Right forelimb (tissue), 1 donor: ENCODE data around the gene PTGS2.

Experiments
- DNase-seq: peaks from one replicate; pipeline ENCODE4 v3.0.0-alpha.2; 2018

Gene PTGS2

DNA sequence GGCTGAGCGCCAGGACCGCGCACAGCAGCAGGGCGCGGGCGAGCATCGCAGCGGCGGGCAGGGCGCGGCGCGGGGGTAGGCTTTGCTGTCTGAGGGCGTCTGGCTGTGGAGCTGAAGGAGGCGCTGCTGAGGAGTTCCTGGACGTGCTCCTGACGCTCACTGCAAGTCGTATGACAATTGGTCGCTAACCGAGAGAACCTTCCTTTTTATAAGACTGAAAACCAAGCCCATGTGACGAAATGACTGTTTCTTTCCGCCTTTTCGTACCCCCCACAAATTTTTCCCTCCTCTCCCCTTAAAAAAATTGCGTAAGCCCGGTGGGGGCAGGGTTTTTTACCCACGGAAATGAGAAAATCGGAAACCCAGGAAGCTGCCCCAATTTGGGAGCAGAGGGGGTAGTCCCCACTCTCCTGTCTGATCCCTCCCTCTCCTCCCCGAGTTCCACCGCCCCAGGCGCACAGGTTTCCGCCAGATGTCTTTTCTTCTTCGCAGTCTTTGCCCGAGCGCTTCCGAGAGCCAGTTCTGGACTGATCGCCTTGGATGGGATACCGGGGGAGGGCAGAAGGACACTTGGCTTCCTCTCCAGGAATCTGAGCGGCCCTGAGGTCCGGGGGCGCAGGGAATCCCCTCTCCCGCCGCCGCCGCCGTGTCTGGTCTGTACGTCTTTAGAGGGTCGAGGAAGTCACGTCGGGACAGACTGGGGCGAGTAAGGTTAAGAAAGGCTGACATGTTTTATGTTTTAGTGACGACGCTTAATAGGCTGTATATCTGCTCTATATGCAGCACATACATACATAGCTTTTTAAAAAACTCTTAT, at the start of gene PTGS2:
TSS of gene PTGS2 (minus strand) at position 179 of the 817 bp plus-strand sequence. CDS start at position 46, 133 bp downstream.
- peak; percentile 85 for DNase-seq

DNA sequence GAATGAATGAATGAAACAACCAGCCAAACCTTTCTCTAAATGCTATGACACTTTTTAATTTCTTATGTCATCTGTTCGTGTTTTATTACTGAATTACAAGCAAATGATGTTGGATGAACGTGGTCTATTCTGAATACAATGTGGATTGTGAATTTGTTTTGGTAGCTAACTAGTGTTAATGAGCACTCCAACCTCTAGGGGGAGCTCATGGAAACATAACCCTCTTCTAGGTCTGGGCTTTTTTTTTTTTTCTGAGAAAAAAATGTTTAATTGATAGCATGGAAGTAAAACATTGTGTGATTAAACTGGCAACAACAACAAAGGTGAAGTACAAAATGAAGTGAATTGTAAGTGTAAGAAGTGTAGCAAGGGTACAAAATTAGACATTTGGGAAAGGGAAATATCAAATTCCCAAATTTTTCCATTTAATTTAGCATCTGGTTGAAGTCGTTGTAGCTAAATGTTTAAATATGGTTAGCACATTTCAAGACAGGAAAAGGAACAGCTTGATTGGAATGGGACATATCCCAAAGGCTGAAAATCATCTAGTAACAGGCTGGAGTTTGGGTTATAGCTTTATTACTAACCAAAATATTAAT, 42.6 kb upstream of the PTGS2 start:
- no peak for DNase-seq

DNA sequence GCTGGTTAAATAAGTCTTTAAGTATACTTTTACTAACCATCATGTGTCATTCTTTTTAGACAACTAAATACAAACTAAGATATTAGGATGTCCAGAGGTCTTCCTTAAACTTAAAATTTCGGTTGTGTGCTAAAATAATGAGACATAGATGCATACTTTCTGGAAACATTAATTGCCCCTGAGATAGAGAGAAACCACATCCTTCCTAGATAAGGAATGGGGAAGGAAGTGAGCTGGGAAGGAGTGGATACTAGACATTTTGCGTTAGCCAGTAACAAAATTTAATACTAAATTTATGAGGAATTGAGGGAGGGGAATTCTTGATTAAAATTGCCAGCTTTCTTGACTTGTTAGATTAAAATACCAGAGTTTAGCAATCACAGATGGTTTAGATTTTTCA, 37.1 kb upstream of the PTGS2 start:
- DNase-seq, result no peak

DNA sequence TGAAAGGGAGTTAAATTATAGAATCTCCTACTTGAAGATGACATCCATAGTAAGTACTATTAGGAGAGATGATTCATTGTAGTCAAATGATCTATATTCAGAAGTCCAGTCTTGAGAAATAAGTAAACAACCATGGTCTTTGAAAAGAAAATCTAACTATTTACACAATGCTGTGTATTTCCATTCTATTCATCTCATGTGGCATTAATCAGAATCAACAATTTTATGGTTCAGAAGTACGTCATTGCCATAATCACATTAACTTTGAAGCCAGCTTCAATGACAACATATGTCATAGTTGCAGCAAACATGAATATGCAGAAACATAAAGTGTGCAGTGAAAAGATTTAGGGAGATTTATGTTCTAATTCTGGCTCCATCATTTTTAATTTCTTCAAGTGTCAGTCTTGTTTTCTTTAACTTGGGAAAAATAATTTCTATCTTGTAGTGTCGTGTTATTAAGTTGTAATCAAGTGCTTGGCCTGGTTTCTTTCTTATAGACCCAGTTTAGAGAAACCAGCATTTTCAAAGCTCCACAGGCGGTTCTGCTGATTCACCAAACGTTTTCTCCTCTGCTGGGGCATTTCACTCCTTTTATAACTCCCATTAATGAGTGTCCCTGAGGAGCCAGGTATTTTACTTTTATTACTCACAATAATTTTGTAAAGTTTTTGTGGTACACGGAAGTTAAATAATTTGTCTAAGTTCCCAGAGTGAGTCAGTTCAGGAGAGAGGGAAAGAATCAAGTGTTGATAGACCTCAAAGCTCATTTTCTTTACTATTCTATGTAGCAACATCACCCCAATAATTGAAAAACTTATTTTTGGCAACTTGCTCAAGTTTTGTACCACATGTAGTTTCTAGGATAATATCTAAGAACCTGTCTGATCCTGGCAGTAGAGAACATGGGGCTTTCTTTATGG, 35.9 kb upstream of the PTGS2 start:
- no peak for DNase-seq

DNA sequence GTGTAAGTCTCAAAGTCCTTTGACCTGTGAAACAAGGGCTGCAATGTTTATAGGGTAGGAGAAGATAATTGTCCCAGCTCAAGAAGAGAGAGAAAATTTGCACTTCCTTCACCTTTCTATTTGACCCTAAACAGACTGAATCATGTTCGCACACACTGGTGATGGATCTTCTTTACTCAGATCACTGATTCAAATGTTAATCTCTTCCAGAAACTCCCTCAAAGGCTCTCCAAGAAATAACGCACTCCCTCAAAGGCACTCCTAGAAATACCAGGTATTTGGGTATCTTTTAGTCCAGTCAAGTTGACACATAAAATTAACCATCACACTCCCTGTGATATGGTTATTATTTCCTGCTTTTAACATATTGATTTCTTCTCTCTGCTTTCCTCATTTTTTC, 30.5 kb upstream of the PTGS2 start:
- DNase-seq, result no peak

DNA sequence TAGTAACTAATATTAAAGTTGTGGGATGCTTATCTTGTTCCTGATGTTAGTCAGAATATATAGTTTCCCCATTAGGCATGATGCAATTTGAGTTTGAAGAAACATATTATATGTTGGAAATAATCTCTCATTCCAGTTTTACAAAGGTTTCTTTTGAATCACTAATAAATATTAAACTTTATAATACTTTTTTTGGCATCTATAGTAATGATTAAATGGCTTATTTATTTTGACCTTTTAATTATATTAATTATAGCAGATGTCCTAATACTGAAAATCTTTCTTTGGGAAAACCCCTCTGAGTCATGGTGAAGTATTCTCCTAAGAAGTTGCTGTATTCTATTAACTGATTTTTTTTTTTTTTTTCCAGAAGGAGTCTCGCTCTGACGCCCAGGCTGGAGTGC, 28.5 kb upstream of the PTGS2 start:
- DNase-seq, result no peak

DNA sequence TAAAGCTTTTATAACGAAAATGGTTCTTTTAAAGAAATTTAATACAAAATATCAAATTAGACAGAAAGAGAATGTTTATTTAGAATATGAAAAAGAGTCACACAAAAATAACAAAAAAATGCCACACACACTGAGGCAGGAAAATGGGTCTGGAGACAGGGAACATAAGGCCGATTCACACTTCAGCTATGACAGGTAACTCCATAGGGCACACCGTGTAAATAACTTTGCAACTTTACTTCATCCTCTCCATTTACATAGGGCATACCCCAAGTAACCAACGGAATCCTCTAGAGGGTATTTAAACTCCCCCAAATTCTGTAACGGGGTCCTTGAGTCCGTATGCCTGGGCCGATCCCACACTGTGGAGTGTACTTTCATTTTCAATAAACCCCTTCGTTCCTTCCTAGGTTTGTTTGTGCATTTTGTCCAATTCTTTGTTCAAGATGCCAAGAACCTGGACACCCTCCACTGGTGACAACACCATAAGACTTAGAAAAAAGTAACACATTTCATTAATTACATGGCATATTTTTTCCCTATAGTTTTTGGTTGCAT, 23.1 kb upstream of the PTGS2 start:
- no peak for DNase-seq

DNA sequence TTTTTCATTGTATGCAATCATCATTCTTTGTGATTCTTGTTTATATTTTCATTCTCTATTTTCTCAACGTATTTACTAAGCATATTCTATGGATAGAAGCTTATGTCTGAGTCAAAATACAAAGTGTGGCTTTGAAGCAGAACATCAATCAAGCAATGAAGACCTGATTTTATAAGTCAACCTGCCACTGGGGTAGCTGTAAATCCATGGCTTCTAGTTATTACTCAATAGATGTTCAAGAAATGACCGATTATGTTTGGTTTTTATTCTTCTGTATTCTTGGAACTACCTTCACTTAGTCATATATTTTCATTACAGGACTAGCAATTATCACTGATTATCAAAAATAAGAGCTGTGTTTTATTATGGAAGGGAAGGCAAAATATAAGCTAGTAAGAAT, 20.5 kb upstream of the PTGS2 start:
- no peak for DNase-seq

DNA sequence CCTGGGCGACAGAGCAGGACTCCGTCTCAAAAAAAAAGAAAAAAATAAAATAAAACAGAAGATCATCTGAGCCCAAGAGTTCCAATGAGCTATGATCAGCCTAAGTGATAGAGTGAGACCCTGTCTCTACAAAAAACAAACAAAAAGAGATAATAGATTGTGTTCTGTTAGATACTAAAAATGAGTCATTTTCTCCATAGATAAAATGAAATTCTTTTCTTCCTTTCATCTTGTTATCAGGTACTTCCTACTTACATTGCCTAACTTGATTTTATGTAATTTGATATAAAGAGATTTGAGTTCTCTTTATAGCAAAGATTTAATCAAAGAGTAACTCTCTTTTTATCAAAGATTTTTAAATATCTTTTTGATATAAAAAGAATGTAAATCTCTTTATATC, 19.3 kb upstream of the PTGS2 start:
- DNase-seq, result no peak

DNA sequence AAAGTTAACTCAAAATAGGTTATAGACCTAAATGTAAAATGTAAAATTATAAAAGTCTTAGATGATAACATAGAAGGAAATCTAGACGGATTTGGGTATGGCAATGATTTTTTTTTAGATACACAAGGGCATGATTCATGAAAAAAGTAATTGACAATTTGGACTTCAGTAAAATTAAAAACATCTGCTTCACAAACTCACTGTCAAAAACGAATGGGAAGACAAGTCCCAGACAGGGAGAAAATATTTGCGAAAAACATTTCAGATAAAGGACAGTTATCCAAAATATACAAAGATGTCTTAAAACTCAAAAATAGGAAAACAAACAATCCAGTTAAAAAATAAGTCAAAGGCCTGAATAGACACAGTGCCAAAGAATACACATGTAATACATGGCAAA, 9.7 kb upstream of the PTGS2 start:
- DNase-seq, result no peak

DNA sequence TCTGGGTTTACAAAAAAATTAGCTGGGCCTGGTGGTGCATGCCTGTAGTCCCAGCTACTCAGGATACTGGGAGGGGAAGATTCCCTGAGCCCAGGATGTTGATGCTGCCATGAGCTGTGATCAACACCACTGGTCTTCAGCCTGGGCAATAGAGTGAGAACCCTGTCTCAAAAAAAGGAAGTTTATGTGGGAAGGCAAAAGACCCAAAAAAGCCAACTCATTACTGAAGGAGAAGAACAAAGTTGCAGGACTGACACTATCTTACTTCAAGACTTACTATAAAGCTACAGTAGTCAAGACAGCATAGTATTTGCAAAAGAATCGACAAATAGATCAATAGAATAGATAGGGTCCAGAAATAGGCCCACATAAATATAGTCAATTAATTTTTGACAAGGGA, 9.2 kb upstream of the PTGS2 start:
- no peak for DNase-seq

DNA sequence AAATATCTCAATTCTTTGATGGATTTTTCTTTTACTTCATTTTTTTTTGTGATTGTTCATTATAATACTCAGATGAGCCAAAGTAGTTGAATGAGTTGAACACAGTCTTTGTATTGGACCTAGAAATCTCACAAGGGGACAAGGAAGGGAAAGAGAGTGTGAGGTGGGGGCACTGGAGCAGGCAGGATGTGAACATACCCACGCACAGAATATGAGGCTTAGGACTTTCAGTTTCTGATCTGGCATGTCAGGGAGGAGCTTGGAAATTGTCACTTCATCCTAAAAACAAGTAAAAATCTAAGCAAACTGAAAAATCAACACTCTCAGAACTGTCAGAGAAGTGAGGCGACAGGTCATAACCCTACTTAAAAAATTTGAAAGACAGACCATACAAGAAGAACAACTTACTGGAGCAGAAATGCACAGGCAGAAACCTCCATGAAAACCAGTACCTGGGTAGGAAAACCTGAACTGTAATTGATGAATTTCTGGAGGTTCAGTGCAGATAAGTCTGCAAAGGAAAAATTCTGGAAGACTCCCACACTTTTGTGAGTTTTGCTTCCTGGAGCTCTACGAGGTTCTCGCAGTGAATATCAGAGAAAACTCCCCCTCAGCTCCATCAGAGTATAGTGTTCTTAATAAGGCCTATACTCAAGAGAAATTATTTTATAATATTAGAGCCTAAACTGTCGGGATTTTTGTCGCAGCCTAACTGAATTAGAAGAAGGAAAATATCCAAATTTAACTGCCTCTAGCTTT, 3.6 kb upstream of the PTGS2 start:
- DNase-seq, result no peak

DNA sequence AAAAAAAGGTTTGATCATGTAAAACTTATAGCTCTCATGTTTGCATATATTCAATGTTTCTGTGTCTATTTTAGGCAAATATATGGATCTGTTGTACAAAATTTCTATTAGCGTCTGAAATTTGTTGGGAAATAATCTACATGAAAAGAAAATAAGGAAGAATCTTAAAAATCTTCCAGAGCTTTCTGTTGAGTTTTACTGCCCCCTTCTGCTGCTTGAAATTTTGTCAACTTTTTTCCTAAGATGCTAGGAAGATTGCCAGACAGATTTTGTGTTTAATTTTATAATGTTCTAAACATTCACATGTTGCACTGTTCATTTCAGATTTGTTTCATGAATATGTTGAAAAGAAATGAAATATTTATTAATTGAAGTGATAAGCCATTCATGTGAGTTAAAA, 2.5 kb upstream of the PTGS2 start:
- DNase-seq, result no peak

DNA sequence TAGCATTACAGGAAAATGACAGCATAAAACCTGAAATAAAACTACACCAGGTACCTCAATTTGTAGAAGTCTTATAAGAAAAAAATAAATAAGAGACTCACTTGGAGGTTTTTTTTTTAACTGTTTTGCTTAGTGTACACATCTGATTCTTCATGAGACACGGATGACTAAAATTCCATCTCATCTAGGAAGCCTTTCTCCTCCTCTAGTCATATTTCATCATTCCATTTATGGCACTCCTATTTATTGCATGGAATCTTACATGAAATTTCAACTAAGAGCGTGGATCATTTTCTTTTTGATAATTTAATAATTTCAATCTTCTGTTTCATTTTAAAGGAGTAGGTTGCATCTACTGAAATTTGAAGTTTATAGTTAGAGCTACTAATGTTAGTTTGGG, 1.6 kb upstream of the PTGS2 start:
- DNase-seq, result no peak

DNA sequence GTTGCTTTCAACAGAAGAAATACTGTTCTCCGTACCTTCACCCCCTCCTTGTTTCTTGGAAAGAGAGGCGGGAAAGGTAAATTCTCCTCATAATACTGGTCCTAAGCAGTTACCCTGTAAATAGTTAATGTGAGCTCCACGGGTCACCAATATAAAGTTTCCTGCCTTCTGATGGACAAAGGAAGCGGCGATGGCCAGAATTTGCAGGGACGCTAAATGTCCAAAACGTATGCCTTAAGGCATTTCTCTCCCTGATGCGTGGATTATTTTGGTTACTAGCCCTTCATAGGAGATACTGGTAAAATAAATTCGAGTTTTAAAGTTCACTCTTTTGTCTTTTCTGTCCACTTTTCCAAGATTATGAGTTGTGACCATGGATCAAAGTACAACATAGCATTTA, 898 bp upstream of the PTGS2 start:
- DNase-seq, result no peak

DNA sequence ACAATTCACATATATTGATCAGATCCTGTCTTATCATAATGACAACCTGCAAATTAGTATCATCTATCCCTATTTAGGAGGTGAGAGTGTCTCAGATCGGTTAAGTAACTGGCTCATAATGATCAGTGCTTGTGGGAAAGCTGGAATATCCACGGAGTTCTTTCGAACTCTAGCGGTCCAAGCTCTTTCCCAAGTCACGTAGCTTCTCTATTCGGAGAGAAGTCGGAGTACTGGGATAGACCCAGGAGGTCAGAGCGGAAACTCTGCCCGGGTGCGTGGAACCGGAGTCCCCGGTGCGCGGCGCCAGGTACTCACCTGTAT, 339 bp downstream of the PTGS2 start:
- DNase-seq, result no peak

DNA sequence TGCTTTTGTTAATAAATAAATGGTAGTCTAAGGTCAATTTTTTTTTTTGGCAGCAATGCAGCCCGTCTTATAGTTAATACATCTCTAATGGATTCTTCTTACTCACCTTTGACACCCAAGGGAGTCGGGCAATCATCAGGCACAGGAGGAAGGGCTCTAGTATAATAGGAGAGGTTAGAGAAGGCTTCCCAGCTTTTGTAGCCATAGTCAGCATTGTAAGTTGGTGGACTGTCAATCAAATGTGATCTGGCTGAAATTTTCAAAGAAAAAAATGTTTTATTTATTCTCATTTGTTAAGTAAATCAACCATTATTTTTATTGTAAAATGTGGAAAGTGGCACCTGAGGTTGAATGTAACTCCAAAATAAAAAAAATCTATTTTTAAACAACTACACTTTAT, 2.1 kb downstream of the PTGS2 start:
- DNase-seq, result no peak

DNA sequence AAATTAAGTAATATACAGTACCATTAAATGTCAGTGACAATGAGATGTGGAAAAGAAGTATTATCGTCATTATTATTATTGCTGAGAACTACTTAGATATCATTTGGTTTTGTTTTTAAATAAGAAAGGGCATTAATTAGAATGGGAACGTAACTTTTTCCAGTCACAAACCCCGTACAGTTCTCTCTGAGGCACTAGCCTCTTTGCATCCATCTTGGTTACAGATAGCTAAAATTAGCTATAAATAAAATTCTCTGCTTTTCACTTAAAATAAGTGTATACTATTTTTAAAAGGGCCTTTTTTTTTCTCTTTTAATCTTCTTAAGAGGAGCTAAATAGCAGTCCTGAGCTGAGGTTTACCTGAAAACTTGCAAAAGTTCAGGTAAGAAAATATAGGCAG, 7.6 kb downstream of the PTGS2 start:
- DNase-seq, result no peak

DNA sequence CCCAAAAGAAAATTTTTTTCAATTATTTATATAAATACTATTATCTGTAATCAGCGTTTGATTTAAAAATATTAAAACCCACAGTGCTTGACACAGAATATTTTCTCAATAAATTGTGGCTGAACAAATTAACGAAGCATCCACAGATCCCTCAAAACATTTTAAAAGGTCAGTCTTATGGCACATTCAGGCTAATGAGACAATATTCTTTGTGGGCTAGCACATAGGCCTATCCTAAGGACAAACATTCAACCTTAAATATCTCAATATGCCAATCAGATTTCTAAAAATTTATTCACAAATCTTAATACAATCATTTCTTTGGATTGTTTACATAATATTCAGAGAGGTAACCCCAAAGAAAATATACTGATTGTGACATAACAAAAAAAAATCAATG, 8.1 kb downstream of the PTGS2 start:
- DNase-seq, result no peak

DNA sequence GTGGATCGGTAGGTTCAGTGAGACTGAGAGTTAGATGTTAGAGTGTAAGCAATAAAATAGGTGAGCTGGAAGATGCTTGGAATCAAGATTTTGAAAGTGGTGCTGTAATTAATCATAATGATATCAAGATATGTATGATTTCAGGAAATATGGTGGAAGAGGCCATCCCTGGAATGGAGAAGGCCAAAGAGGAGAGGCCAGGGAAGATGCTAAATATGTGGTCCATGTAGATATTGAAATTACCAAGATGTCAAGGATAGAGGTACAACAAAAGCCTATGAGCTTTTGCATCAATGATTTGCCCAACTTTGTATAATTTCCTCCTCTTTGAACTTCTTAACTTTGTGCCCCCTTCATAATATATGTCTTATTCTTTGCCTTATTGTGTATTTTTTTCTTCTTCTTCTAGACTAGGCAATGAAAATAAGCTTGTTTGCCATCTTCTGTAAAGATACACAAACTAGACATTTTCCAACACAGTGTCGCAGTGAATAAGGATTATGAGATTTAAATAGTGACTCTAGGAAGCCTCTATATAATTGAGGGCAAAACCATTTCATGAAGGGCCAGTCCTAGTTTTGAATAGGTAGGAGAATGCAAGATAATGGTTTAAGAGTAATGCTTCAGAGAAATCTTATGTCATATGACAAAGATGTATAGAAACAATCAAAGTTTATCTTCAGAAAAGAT, 8.9 kb downstream of the PTGS2 start:
- DNase-seq, result no peak

DNA sequence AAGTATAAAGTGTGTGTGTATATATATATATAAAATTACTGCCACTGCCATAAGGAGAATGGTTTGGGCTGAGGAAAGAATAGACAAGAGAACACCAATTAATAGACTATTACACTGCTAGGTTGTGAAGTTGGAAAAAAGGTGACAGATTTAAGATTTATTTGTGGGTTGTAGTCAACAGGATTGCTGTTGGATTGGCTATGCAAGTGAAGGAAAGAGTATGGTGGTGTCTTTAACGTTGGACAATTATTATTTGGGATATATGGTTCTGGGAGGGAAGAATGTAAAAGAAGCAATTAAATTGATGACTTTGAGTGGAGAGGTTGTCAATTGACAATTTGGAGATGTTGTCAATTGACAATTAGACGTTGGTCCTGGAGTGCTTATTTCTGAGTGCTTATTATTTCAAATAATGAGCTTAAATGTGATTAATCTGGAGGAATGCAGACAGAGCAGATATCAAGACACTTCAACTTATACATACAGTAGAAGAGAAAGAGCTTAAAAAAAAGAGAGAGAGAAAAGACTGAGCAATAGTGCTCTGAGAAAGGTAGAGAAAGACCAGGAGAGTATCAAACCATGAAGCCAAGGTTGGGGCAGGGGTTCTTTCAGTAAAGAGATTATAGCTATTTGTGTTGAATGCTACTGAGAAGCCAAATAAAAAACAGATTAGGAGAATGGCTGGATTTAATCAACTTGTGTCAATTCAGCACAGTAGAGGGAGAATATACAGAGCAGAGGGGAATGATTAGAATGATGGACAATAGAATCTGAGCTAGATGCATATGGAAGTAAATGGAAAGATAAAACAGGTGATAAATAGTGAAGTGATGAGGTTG, 9.7 kb downstream of the PTGS2 start:
- no peak for DNase-seq
